ENCODE data around the gene FRS2. TPM values are rescaled to one million over a fixed set of nuclear protein-coding genes. Genes with fewer than 3 reads are reported as not detected.

Gene FRS2
- polyA plus RNA-seq, 1 donor from 2014 or later = 20.2 TPM

DNA sequence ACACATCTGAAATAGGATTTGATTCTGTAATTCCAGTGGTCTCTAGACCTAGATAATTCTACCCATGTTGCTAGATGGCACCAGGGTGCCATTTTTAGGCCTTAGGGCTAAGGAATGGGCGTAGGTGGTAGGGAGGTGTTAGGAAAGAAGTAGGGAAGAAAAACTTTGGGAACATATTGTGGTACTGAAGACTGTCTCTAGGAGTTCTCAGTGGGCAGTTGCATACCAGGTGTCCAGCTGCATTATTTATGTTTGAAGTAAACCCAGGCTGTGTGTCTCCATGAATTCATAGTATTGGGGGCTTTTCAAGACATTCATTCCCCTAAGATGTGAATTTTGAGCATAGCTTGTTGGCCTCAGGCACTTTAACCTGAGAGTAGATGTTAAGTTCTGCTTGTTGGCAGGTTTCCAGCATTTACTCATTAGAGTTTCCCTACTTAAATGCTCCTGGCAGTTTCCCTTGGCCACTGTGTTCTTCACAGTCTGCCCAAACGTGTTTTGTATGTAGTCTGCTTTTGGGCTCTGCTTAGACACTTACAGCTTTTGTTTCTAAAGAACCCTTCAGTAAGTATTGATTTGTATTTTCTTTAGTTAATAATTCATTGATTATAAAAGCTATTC, 83.5 kb downstream of the FRS2 start:
- H3K79me2 ChIP-seq (replicated peaks; ENCODE audit: insufficient read depth, low read length) = no peaks in the 10 kb centered on the region
- H2AFZ ChIP-seq (ENCODE audit: low read depth, low read length) = no peak overlapping the region
- no peaks in the 10 kb centered on the region for H3F3A ChIP-seq (ENCODE audit: insufficient read depth, low read length, poor library complexity, severe bottlenecking)
- no peaks in the 10 kb centered on the region for H3K9me3 ChIP-seq (ENCODE audit: low read length)
- H3K4me2 ChIP-seq (ENCODE audit: low read length) = no peak overlapping the region
- no peaks in the 10 kb centered on the region for H4K20me1 ChIP-seq (ENCODE audit: insufficient read depth)
- H3K36me3 ChIP-seq (ENCODE audit: insufficient read depth, low read length) = no peaks in the 10 kb centered on the region
- TF ChIP-seq EP300 (conservative IDR thresholded peaks at IDR 0.05; ENCODE audit: poor library complexity, severe bottlenecking) (no peak), RAD21 (conservative IDR thresholded peaks at IDR 0.05) (no peak), TAF1 (IDR thresholded peaks at IDR 0.05; ENCODE audit: low read depth) (no peak), EZH2 (IDR thresholded peaks at IDR 0.05; ENCODE audit: borderline replicate concordance, insufficient read depth, low read length, poor library complexity, severe bottlenecking) (no peak), POLR2AphosphoS5 (IDR thresholded peaks at IDR 0.05) (no peak)
- TF ChIP-seq, protein P1, sequence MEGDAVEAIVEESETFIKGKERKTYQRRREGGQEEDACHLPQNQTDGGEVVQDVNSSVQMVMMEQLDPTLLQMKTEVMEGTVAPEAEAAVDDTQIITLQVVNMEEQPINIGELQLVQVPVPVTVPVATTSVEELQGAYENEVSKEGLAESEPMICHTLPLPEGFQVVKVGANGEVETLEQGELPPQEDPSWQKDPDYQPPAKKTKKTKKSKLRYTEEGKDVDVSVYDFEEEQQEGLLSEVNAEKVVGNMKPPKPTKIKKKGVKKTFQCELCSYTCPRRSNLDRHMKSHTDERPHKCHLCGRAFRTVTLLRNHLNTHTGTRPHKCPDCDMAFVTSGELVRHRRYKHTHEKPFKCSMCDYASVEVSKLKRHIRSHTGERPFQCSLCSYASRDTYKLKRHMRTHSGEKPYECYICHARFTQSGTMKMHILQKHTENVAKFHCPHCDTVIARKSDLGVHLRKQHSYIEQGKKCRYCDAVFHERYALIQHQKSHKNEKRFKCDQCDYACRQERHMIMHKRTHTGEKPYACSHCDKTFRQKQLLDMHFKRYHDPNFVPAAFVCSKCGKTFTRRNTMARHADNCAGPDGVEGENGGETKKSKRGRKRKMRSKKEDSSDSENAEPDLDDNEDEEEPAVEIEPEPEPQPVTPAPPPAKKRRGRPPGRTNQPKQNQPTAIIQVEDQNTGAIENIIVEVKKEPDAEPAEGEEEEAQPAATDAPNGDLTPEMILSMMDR (IDR thresholded peaks at IDR 0.05; ENCODE audit: poor library complexity, severe bottlenecking) = no peak
- H3K9ac ChIP-seq (ENCODE audit: low read length) = no peak overlapping the region
- H3K9me2 ChIP-seq (ENCODE audit: insufficient read depth, low read length) = no peaks in the 10 kb centered on the region
- H3K27me3 ChIP-seq (ENCODE audit: insufficient read depth, low read depth, low read length) = no peaks in the 10 kb centered on the region
- H3K27ac ChIP-seq (ENCODE audit: low read length) = no peak overlapping the region
- no peak overlapping the region for H3K4me3 ChIP-seq (ENCODE audit: low read length)

DNA sequence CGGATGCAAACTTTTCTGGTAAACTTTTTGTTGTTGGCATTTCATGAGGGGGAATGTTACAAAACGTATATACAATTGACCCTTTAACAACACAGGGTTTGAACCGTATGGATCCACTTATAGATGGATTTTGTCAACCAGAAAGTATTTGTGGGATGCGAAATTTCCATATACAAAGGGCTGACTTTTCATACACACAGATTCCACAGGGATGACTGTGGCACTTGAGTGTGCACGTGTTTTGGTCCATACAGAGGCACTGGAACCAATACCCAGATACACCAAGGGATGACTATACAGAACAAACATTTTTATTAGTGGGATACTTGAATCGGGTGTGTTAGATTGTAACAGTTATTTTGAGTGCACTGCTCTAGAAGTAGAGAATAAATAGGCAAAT, 85.3 kb downstream of the FRS2 start:
- Histone ChIP-seq H3K4me3 (ENCODE audit: low read length) (no peak overlapping the region), H3F3A (ENCODE audit: insufficient read depth, low read length, poor library complexity, severe bottlenecking) (no peaks in the 10 kb centered on the region), H4K20me1 (ENCODE audit: insufficient read depth) (no peaks in the 10 kb centered on the region), H3K27ac (ENCODE audit: low read length) (no peak overlapping the region), H3K36me3 (ENCODE audit: insufficient read depth, low read length) (no peaks in the 10 kb centered on the region), H3K4me2 (ENCODE audit: low read length) (no peak overlapping the region), H3K9ac (ENCODE audit: low read length) (no peak overlapping the region), H3K9me2 (ENCODE audit: insufficient read depth, low read length) (no peaks in the 10 kb centered on the region), H3K79me2 (replicated peaks; ENCODE audit: insufficient read depth, low read length) (peaks cover 8% of the 10 kb centered on the region), H2AFZ (ENCODE audit: low read depth, low read length) (no peak overlapping the region), H3K9me3 (ENCODE audit: low read length) (no peaks in the 10 kb centered on the region), H3K27me3 (ENCODE audit: insufficient read depth, low read depth, low read length) (no peaks in the 10 kb centered on the region)
- TF ChIP-seq, protein P1 (IDR thresholded peaks at IDR 0.05; ENCODE audit: poor library complexity, severe bottlenecking) = no peak
- TF ChIP-seq TAF1 (IDR thresholded peaks at IDR 0.05; ENCODE audit: low read depth) (no peak), EP300 (conservative IDR thresholded peaks at IDR 0.05; ENCODE audit: poor library complexity, severe bottlenecking) (no peak), MXI1 (conservative IDR thresholded peaks at IDR 0.05; ENCODE audit: poor library complexity, severe bottlenecking) (no peak)

DNA sequence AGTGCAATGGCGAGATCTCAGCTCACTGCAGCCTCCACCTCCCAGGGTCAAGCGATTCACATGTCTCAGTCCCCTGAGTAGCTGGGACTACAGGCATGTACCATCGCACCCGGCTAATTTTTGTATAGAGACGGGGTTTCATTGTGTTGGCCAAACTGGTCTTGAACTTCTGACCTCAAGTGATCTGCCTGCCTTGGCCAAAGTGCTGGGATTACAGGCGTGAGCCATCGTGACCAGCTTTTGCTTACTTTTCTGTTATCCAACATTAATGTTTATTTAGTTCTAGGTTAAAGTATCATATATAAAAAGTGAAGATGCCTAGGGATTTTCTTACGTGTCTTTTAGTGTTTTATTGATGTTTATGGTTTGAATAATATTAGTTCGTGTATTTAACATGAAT, 86.2 kb downstream of the FRS2 start:
- H3K27me3 ChIP-seq (ENCODE audit: insufficient read depth, low read depth, low read length) = no peaks in the 10 kb centered on the region
- H2AFZ ChIP-seq (ENCODE audit: low read depth, low read length) = no peak overlapping the region
- TF ChIP-seq, protein P2, sequence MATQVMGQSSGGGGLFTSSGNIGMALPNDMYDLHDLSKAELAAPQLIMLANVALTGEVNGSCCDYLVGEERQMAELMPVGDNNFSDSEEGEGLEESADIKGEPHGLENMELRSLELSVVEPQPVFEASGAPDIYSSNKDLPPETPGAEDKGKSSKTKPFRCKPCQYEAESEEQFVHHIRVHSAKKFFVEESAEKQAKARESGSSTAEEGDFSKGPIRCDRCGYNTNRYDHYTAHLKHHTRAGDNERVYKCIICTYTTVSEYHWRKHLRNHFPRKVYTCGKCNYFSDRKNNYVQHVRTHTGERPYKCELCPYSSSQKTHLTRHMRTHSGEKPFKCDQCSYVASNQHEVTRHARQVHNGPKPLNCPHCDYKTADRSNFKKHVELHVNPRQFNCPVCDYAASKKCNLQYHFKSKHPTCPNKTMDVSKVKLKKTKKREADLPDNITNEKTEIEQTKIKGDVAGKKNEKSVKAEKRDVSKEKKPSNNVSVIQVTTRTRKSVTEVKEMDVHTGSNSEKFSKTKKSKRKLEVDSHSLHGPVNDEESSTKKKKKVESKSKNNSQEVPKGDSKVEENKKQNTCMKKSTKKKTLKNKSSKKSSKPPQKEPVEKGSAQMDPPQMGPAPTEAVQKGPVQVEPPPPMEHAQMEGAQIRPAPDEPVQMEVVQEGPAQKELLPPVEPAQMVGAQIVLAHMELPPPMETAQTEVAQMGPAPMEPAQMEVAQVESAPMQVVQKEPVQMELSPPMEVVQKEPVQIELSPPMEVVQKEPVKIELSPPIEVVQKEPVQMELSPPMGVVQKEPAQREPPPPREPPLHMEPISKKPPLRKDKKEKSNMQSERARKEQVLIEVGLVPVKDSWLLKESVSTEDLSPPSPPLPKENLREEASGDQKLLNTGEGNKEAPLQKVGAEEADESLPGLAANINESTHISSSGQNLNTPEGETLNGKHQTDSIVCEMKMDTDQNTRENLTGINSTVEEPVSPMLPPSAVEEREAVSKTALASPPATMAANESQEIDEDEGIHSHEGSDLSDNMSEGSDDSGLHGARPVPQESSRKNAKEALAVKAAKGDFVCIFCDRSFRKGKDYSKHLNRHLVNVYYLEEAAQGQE (IDR thresholded peaks at IDR 0.05; ENCODE audit: borderline replicate concordance) = no peak
- TF ChIP-seq POLR2AphosphoS5 (IDR thresholded peaks at IDR 0.05) (no peak), EZH2 (IDR thresholded peaks at IDR 0.05; ENCODE audit: borderline replicate concordance, insufficient read depth, low read length, poor library complexity, severe bottlenecking) (no peak), EP300 (conservative IDR thresholded peaks at IDR 0.05; ENCODE audit: poor library complexity, severe bottlenecking) (no peak), MXI1 (conservative IDR thresholded peaks at IDR 0.05; ENCODE audit: poor library complexity, severe bottlenecking) (no peak)
- H3F3A ChIP-seq (ENCODE audit: insufficient read depth, low read length, poor library complexity, severe bottlenecking) = no peaks in the 10 kb centered on the region
- H3K4me3 ChIP-seq (ENCODE audit: low read length) = no peak overlapping the region
- peaks cover 8% of the 10 kb centered on the region for H3K79me2 ChIP-seq (replicated peaks; ENCODE audit: insufficient read depth, low read length)
- no peaks in the 10 kb centered on the region for H4K20me1 ChIP-seq (ENCODE audit: insufficient read depth)
- H3K9me3 ChIP-seq (ENCODE audit: low read length) = no peaks in the 10 kb centered on the region
- no peak overlapping the region for H3K9ac ChIP-seq (ENCODE audit: low read length)
- H3K36me3 ChIP-seq (ENCODE audit: insufficient read depth, low read length) = no peaks in the 10 kb centered on the region
- H3K27ac ChIP-seq (ENCODE audit: low read length) = no peak overlapping the region
- no peak overlapping the region for H3K4me2 ChIP-seq (ENCODE audit: low read length)
- no peaks in the 10 kb centered on the region for H3K9me2 ChIP-seq (ENCODE audit: insufficient read depth, low read length)

All from neural cell (in vitro differentiated cells).